Measurements from ENCODE around the gene C5orf22.
"Not testable (repeated sequence)": the region's sequence is repeated elsewhere in the genome, so short reads cannot be mapped to it uniquely, and the experiment has no call there.

The C5orf22 gene

GRCh38 chr5:31602305-31602704 lies 70.2 kb downstream of the C5orf22 start:
- not testable (repeated sequence) for DNase-seq (ENCODE audit: low read depth in 1 of 2, low spot score in 1 of 2)

DNA sequence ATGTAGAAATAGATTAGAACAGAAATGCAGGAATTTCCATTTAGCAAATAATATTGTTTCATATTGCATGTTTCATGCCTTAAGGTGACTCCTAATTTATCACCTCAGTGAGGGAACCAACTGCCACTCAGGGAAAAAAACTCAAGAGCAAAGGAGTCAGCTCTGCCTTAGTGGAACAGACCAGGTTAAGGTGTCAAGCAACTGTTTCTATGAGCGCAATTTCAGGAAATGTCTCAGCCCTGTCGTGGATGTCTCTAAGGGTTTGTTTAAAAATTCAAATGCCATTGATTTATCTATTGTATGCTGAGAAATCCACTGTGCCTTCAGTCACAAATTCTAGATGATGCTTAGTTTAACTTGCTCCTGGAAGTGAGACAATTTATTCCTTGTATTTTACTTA lies 72.1 kb downstream of the C5orf22 start:
- no peak for DNase-seq (ENCODE audit: low read depth in 1 of 2, low spot score in 1 of 2)

GRCh38 chr5:31604644-31605043 lies 72.5 kb downstream of the C5orf22 start:
- no peak for DNase-seq (ENCODE audit: low read depth in 1 of 2, low spot score in 1 of 2)
